Ishikawa (cell line): ENCODE measurements around the gene REN.

Experiments used
- CEBPB ChIP-seq: IDR thresholded peaks from 2 replicates; pipeline ENCODE4 v1.6.1; 2012
- CREB1 ChIP-seq: IDR thresholded peaks from 2 replicates; pipeline ENCODE4 v1.6.1; 2012; ENCODE audit warnings: low read depth
- EGR1 ChIP-seq: IDR thresholded peaks from 2 replicates; pipeline ENCODE4 v1.6.1; 2012
- EP300 ChIP-seq: IDR thresholded peaks from 2 replicates; pipeline ENCODE4 v1.6.1; 2012; ENCODE audit warnings: borderline replicate concordance
- FOXM1 ChIP-seq: IDR thresholded peaks from 2 replicates; pipeline ENCODE4 v1.6.1; 2012; ENCODE audit warnings: low read depth, borderline replicate concordance
- NFIC ChIP-seq: IDR thresholded peaks from 2 replicates; pipeline ENCODE4 v1.6.1; 2012
- RAD21 ChIP-seq: IDR thresholded peaks from 2 replicates; pipeline ENCODE4 v1.6.1; 2012; ENCODE audit warnings: low read depth
- TAF1 ChIP-seq: IDR thresholded peaks from 2 replicates; pipeline ENCODE4 v1.6.1; 2012; ENCODE audit warnings: low read depth, mild to moderate bottlenecking
- TCF12 ChIP-seq: IDR thresholded peaks from 2 replicates; pipeline ENCODE4 v1.6.1; 2012; ENCODE audit warnings: low read depth
- TEAD4 ChIP-seq: IDR thresholded peaks from 2 replicates; pipeline ENCODE4 v1.6.1; 2012
- YY1 ChIP-seq: IDR thresholded peaks from 2 replicates; pipeline ENCODE4 v1.6.1; 2012; ENCODE audit warnings: low read depth
- ZBTB7A ChIP-seq: IDR thresholded peaks from 2 replicates; pipeline ENCODE4 v1.6.1; 2012; ENCODE audit warnings: low read depth
- TF ChIP-seq, protein P1 (sequence below): IDR thresholded peaks from 2 replicates; pipeline ENCODE4 v1.6.1; 2012; ENCODE audit warnings: low read depth, mild to moderate bottlenecking
- TF ChIP-seq, protein P2 (sequence below): IDR thresholded peaks from 2 replicates; pipeline ENCODE4 v1.6.1; 2012
- TF ChIP-seq, protein P3 (sequence below): IDR thresholded peaks from 2 replicates; pipeline ENCODE4 v1.6.1; 2012

Gene REN

DNA sequence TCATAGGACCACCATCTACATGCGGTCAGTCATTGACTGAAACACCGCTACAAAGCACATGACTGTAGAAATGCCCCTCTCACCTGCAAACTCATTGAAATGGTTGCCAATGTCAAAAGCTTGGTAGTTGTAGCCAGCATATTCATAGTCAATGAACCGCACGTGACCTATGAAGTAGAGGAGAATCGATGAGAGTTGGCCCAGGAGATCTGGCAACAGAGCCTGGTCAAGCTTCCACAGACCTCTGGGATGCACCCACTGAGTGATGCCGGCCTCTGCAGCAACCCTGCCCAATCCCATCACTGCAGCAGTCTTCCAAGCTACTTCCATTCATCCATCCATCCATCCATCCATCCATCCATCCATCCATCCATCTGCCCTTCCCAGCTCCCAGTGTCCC, 26.2 kb downstream of the REN start:
- TF ChIP-seq YY1 (no peak), NFIC (no peak), RAD21 (no peak), ZBTB7A (no peak), EP300 (no peak), TCF12 (no peak)
- TF ChIP-seq, protein P1, sequence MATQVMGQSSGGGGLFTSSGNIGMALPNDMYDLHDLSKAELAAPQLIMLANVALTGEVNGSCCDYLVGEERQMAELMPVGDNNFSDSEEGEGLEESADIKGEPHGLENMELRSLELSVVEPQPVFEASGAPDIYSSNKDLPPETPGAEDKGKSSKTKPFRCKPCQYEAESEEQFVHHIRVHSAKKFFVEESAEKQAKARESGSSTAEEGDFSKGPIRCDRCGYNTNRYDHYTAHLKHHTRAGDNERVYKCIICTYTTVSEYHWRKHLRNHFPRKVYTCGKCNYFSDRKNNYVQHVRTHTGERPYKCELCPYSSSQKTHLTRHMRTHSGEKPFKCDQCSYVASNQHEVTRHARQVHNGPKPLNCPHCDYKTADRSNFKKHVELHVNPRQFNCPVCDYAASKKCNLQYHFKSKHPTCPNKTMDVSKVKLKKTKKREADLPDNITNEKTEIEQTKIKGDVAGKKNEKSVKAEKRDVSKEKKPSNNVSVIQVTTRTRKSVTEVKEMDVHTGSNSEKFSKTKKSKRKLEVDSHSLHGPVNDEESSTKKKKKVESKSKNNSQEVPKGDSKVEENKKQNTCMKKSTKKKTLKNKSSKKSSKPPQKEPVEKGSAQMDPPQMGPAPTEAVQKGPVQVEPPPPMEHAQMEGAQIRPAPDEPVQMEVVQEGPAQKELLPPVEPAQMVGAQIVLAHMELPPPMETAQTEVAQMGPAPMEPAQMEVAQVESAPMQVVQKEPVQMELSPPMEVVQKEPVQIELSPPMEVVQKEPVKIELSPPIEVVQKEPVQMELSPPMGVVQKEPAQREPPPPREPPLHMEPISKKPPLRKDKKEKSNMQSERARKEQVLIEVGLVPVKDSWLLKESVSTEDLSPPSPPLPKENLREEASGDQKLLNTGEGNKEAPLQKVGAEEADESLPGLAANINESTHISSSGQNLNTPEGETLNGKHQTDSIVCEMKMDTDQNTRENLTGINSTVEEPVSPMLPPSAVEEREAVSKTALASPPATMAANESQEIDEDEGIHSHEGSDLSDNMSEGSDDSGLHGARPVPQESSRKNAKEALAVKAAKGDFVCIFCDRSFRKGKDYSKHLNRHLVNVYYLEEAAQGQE: no peak
- TF ChIP-seq, protein P2, sequence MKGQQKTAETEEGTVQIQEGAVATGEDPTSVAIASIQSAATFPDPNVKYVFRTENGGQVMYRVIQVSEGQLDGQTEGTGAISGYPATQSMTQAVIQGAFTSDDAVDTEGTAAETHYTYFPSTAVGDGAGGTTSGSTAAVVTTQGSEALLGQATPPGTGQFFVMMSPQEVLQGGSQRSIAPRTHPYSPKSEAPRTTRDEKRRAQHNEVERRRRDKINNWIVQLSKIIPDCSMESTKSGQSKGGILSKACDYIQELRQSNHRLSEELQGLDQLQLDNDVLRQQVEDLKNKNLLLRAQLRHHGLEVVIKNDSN: no peak

DNA sequence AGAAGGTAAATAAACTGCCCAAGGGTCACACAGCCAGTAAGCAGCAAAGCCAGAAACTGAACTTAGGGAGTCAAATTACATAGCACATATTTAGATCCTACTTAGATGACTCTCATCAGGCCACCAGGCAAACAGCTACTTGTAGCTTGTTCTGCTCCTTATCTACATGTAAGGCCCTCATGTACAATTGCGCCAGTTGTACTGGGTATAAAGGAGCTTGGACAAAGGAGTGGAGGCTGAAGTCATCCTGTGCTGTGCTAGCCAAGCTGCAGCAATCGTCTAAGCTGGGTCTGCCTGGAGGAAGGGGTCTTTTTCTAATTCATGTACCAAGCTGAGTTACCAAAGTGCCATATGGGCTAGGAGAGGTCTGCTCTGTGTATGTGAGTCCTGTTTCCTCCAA, 27.0 kb downstream of the REN start:
- TF ChIP-seq CEBPB: no peak
- no peak for TF ChIP-seq TAF1
- TF ChIP-seq RAD21: no peak
- no peak for TF ChIP-seq TCF12
- no peak for TF ChIP-seq CREB1

DNA sequence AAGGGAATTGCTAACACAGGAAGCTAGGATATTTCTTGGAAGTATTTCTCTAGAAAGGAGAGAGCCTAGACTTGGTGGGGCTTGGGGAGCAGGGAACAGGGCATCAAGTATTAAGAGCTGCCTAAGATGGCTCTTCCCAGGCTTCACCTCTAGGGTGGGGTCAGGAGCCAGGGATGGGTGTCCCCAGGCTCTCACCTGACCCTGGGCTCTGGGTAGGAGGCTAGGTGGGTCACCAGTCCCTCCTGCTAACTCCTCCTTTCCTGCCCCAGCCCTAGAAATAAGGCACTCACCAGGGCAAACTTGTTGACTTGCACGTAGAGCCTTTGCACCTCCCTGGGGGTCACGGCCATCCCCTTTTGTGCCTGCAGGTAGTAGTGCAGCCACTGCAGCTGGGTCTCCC, 29.3 kb downstream of the REN start:
- TF ChIP-seq, protein P2: no peak

DNA sequence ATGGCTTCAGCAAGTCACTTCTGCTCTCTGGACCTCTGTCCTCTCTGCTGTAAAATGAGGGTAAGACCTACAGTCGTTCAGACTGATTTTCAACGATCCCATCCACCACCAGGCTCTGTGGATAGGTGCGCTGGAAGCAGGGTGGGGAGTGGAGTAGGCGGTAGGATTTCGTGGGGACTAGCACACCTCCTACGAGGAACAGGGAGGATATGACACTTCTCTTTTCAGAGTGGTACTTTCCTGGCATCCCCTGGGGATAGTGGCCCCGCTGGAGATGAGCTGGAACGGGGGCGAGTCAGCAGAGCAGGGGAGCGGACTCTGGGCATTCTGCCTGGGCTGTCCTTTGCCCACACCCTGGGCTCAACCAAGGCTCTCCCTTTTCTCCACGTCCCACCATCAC, 32.0 kb downstream of the REN start:
- TF ChIP-seq TEAD4: no peak
- TF ChIP-seq FOXM1: no peak
- TF ChIP-seq, protein P1: no peak
- TF ChIP-seq, protein P2: no peak
- TF ChIP-seq CEBPB: no peak
- TF ChIP-seq EGR1: no peak

DNA sequence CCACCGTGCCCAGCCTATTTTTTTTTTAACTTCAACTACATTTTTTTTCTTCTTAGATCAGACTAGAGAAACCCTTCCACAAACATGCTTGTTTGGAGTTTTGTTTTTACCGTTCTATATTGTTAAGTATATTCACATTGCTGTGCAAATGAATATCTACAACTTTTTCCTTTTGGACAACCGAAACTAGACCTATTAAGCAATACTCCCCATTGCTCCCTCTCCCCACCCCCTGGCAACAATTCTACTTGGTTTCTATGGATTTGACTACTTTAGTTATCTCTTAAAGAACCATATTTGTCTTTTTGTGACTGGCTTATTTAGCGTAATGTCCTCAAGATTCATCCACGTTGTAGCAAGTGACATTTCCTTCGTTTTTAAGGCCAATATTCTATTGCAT, 33.4 kb downstream of the REN start:
- TF ChIP-seq, protein P3, sequence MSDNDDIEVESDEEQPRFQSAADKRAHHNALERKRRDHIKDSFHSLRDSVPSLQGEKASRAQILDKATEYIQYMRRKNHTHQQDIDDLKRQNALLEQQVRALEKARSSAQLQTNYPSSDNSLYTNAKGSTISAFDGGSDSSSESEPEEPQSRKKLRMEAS: no peak
- TF ChIP-seq CEBPB: no peak
- no peak for TF ChIP-seq TAF1
- TF ChIP-seq, protein P1: no peak

DNA sequence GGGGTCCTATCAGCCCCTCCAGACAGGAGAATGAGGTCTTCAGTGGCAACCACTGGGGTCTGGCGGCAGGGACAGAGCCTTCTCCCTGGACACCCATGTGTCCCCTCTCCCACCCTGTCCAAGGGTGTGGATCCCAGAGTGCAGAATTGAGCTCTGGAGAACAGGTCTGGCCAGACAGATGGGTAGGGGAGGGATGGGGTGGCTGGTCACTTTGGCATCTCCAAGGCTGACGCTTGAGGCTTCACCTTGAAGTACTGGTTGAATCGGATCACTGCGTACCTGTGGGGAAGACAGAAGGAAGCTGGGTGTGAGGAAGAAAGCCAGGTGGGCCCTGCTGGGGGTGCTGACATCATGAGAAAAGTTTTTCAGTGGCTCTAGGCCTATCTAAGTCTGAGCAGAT, 34.2 kb downstream of the REN start:
- no peak for TF ChIP-seq NFIC
- no peak for TF ChIP-seq EGR1
- no peak for TF ChIP-seq TCF12
- no peak for TF ChIP-seq YY1
- TF ChIP-seq, protein P2: no peak
- TF ChIP-seq RAD21: no peak
- no peak for TF ChIP-seq FOXM1
- TF ChIP-seq CREB1: no peak
- no peak for TF ChIP-seq TAF1
- TF ChIP-seq, protein P3: no peak
- TF ChIP-seq EP300: no peak
- no peak for TF ChIP-seq ZBTB7A
- TF ChIP-seq CEBPB: no peak
- no peak for TF ChIP-seq TEAD4
- TF ChIP-seq, protein P1: no peak
